OCI-LY7 (cell line): ENCODE measurements around the gene OR2F1.

Source experiments
- CTCF ChIP-seq: fragments of 200-600 bp; sonication (generic); conservative IDR thresholded peaks from 2 replicates; pipeline ENCODE4 v1.5.1; 2014; ENCODE audit warnings: mild to moderate bottlenecking, antibody characterized with exemption, low read length, moderate library complexity, mixed read lengths
- EZH2phosphoT487 ChIP-seq: fragments of 200-600 bp; sonication (generic); IDR thresholded peaks from 2 replicates; pipeline ENCODE4 v1.6.1; 2018; ENCODE audit warnings: low read depth, borderline replicate concordance, mild to moderate bottlenecking, mixed run types, antibody characterized with exemption, low read length, moderate library complexity, mixed read lengths

- TF ChIP-seq CTCF (no peak), EZH2phosphoT487 (no peak)
Measured at GRCh38 chr7:143988976-143989745, 34.5 kb downstream of the OR2F1 start.
